ENCODE results near the gene GRIN3A. TPM values are rescaled to one million over a fixed set of nuclear protein-coding genes. Genes with fewer than 3 reads are reported as not detected.

Gene GRIN3A
- total RNA-seq, 4 donors from 2014 or later = under 0.01 to 0.69 (median 0.41) TPM

GRCh38 chr9:101716629-101717028, 21.8 kb downstream of the GRIN3A start:
- no peaks in the 10 kb centered on the region for H3K36me3 ChIP-seq
- TF ChIP-seq POLR2A (IDR thresholded peaks at IDR 0.05) = no peak
- no peak for TF ChIP-seq POLR2AphosphoS5 (IDR thresholded peaks at IDR 0.05)
- TF ChIP-seq EP300 (IDR thresholded peaks at IDR 0.05) = no peak
- TF ChIP-seq CTCF (IDR thresholded peaks at IDR 0.05) = no peak
- peaks cover 0 to 10% (median 0%) of the 10 kb centered on the region in 3 donors for H3K4me1 ChIP-seq
- no peaks in the 10 kb centered on the region for H3K9me3 ChIP-seq
- H3K27me3 ChIP-seq = no peaks in the 10 kb centered on the region
- ATAC-seq = no peak
- WGBS, 2 donors (ENCODE audit: low coverage in 1 of 2) = 26 to 27% methylated on average over 2 of the region's 2 CpGs
- no peak overlapping the region for H3K27ac ChIP-seq
- no peak overlapping the region for H3K4me3 ChIP-seq

GRCh38 chr9:101711330-101711941, 27.0 kb downstream of the GRIN3A start:
- Histone ChIP-seq H3K27me3 (no peaks in the 10 kb centered on the region), H3K4me3 (no peak overlapping the region), H3K4me1 (peaks cover 0 to under 1% (median 0%) of the 10 kb centered on the region in 3 donors), H3K9me3 (no peaks in the 10 kb centered on the region), H3K27ac (no peak overlapping the region), H3K36me3 (no peaks in the 10 kb centered on the region)
- ATAC-seq = no peak
- TF ChIP-seq CTCF (IDR thresholded peaks at IDR 0.05) (peak in 1 of 4 experiments; percentile 24), POLR2A (IDR thresholded peaks at IDR 0.05) (no peak)
- WGBS, 2 donors (ENCODE audit: low coverage in 1 of 2) = 58 to 69% methylated on average over 10 of the region's 10 CpGs

GRCh38 chr9:101708855-101709254, 29.6 kb downstream of the GRIN3A start:
- TF ChIP-seq CTCF (IDR thresholded peaks at IDR 0.05) (no peak), POLR2AphosphoS5 (IDR thresholded peaks at IDR 0.05) (no peak), EP300 (IDR thresholded peaks at IDR 0.05) (no peak), POLR2A (IDR thresholded peaks at IDR 0.05) (no peak)
- Histone ChIP-seq H3K27ac (no peak overlapping the region), H3K4me1 (peaks cover 0 to 7% (median 0%) of the 10 kb centered on the region in 3 donors), H3K27me3 (no peaks in the 10 kb centered on the region), H3K9me3 (no peaks in the 10 kb centered on the region), H3K36me3 (no peaks in the 10 kb centered on the region), H3K4me3 (no peak overlapping the region)
- 78 to 87% methylated on average over 2 of the region's 2 CpGs for WGBS, 2 donors (ENCODE audit: low coverage in 1 of 2)
- no peak for ATAC-seq

GRCh38 chr9:101707721-101708120, 30.7 kb downstream of the GRIN3A start:
- H3K27ac ChIP-seq = no peak overlapping the region
- H3K36me3 ChIP-seq = no peaks in the 10 kb centered on the region
- H3K4me3 ChIP-seq = no peak overlapping the region
- WGBS, 2 donors (ENCODE audit: low coverage in 1 of 2) = 22 to 67% methylated on average over 1 to 3 of the region's 3 CpGs
- no peak for TF ChIP-seq CTCF (IDR thresholded peaks at IDR 0.05)
- TF ChIP-seq POLR2A (IDR thresholded peaks at IDR 0.05) = no peak
- TF ChIP-seq EP300 (IDR thresholded peaks at IDR 0.05) = no peak
- no peak for TF ChIP-seq POLR2AphosphoS5 (IDR thresholded peaks at IDR 0.05)
- no peak for ATAC-seq
- H3K4me1 ChIP-seq = peaks cover 0 to 7% (median 0%) of the 10 kb centered on the region in 3 donors
- H3K27me3 ChIP-seq = no peaks in the 10 kb centered on the region
- H3K9me3 ChIP-seq = no peaks in the 10 kb centered on the region

GRCh38 chr9:101706997-101707396, 31.4 kb downstream of the GRIN3A start:
- Histone ChIP-seq H3K4me3 (no peak overlapping the region), H3K36me3 (no peaks in the 10 kb centered on the region), H3K27ac (no peak overlapping the region), H3K27me3 (no peaks in the 10 kb centered on the region), H3K9me3 (no peaks in the 10 kb centered on the region), H3K4me1 (peaks cover 0 to 7% (median 0%) of the 10 kb centered on the region in 3 donors)
- ATAC-seq = no peak
- no peak for TF ChIP-seq POLR2AphosphoS5 (IDR thresholded peaks at IDR 0.05)
- no peak for TF ChIP-seq CTCF (IDR thresholded peaks at IDR 0.05)
- TF ChIP-seq EP300 (IDR thresholded peaks at IDR 0.05) = no peak
- TF ChIP-seq POLR2A (IDR thresholded peaks at IDR 0.05) = no peak
- WGBS, 2 donors (ENCODE audit: low coverage in 1 of 2) = 46 to 69% methylated on average over 2 of the region's 2 CpGs
